Measurements from ENCODE around the gene SDCCAG8.

SDCCAG8 gene

GRCh38 chr1:243523766-243524165 is 267.9 kb downstream of the SDCCAG8 start:
- no peaks in the 10 kb centered on the region for H3K27me3 Mint-ChIP-seq
- intact Hi-C loops (cut with micrococcal nuclease): no loop called here
- H3K36me3 Mint-ChIP-seq (ENCODE audit: low read depth): no peaks in the 10 kb centered on the region
- H3K4me1 Mint-ChIP-seq (ENCODE audit: low read depth): peaks cover 21% of the 10 kb centered on the region
- H3K27ac Mint-ChIP-seq: no peak overlapping the region
- H3K9me3 Mint-ChIP-seq: peaks cover 8% of the 10 kb centered on the region
- H3K4me3 Mint-ChIP-seq: no peak overlapping the region

GRCh38 chr1:243525085-243525487 is 269.2 kb downstream of the SDCCAG8 start:
- Mint-ChIP-seq H3K27ac (no peak overlapping the region), H3K4me1 (ENCODE audit: low read depth) (peaks cover 24% of the 10 kb centered on the region), H3K9me3 (peaks cover 8% of the 10 kb centered on the region), H3K4me3 (no peak overlapping the region), H3K27me3 (no peaks in the 10 kb centered on the region), H3K36me3 (ENCODE audit: low read depth) (no peaks in the 10 kb centered on the region)
- intact Hi-C loops (cut with micrococcal nuclease): no loop called here

- Mint-ChIP-seq H3K9me3 (peaks cover 8% of the 10 kb centered on the region), H3K27ac (no peak overlapping the region)
Observed at GRCh38 chr1:243526180-243526579, 270.3 kb downstream of the SDCCAG8 start.

DNA sequence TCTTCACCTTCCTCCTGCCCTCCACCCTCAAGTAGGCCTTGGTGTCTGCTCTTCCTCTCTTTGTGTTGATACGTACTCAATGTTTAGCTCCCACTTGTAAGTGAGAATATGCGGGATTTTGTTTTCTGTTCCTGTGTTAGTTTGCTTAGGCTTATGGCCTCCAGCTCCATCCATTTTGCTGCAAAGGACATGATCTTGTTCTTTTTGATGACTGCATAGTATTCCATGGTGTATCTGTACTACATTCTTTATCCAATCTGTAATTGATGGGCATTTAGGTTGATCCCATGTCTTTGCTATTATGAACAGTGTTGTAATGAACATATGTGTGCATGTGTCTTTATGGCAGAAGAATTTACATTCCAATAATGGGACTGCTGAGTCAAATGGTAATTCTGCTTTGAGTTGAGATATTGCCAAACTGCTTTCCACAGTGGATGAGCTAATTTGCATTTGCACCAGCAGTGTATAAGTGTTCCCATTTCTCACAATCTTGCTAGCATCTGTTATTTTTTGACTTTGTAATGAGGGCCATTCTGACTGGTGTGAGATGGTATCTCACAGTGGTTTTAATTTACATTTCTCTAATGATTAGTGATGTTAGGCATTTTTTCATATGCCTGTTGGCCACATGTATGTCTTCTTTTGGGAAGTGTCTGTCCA is 272.7 kb downstream of the SDCCAG8 start:
- Mint-ChIP-seq H3K27ac (no peak overlapping the region), H3K4me1 (ENCODE audit: low read depth) (peaks cover 23% of the 10 kb centered on the region), H3K9me3 (peaks cover 8% of the 10 kb centered on the region), H3K36me3 (ENCODE audit: low read depth) (no peaks in the 10 kb centered on the region), H3K27me3 (no peaks in the 10 kb centered on the region), H3K4me3 (no peak overlapping the region)
- intact Hi-C loops (cut with micrococcal nuclease): no loop called here

More at GRCh38 chr1:243526180-243526579, 270.3 kb downstream of the SDCCAG8 start:
- intact Hi-C loops (cut with micrococcal nuclease): no loop called here
- Mint-ChIP-seq H3K4me1 (ENCODE audit: low read depth) (peaks cover 30% of the 10 kb centered on the region), H3K27me3 (no peaks in the 10 kb centered on the region), H3K4me3 (no peak overlapping the region), H3K36me3 (ENCODE audit: low read depth) (no peaks in the 10 kb centered on the region)

GRCh38 chr1:243529512-243529911 is 273.7 kb downstream of the SDCCAG8 start:
- intact Hi-C loops (cut with micrococcal nuclease): no loop called here
- H3K27ac Mint-ChIP-seq: no peak overlapping the region
- H3K36me3 Mint-ChIP-seq (ENCODE audit: low read depth): no peaks in the 10 kb centered on the region

GRCh38 chr1:243535014-243535413 is 279.2 kb downstream of the SDCCAG8 start:
- no peaks in the 10 kb centered on the region for H3K27me3 Mint-ChIP-seq
- intact Hi-C loops (cut with micrococcal nuclease): no loop called here
- no peak overlapping the region for H3K4me3 Mint-ChIP-seq
- H3K9me3 Mint-ChIP-seq: peaks cover 8% of the 10 kb centered on the region
- no peak overlapping the region for H3K27ac Mint-ChIP-seq
- H3K4me1 Mint-ChIP-seq (ENCODE audit: low read depth): peaks cover 16% of the 10 kb centered on the region
- no peaks in the 10 kb centered on the region for H3K36me3 Mint-ChIP-seq (ENCODE audit: low read depth)

More at GRCh38 chr1:243529512-243529911, 273.7 kb downstream of the SDCCAG8 start:
- Mint-ChIP-seq H3K9me3 (peaks cover 8% of the 10 kb centered on the region), H3K27me3 (no peaks in the 10 kb centered on the region), H3K4me3 (no peak overlapping the region), H3K4me1 (ENCODE audit: low read depth) (peaks cover 21% of the 10 kb centered on the region)

DNA sequence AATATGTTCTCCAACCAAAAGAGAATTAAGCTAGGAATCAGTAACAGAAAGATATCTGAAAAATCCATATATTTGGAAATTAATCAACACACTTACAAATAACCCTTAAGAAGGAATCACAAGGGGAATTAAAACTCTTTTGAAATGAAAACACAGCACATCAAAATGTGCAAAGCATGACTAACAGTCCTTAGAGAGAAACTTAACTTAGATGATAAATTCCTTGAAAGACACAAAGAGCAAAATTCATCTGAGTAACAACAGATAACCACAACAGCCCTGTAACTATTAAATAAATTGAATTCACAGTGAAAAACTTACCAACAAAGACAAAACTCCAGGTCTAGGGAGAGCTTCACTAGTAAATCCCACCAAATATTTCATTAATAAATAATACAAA is 283.8 kb downstream of the SDCCAG8 start:
- H3K27ac Mint-ChIP-seq: no peak overlapping the region
- H3K27me3 Mint-ChIP-seq: no peaks in the 10 kb centered on the region
- intact Hi-C loops (cut with micrococcal nuclease): no loop called here

GRCh38 chr1:243542739-243543415 is 287.0 kb downstream of the SDCCAG8 start:
- intact Hi-C loops (cut with micrococcal nuclease): no loop called here
- Mint-ChIP-seq H3K27ac (no peak overlapping the region), H3K4me1 (ENCODE audit: low read depth) (no peaks in the 10 kb centered on the region), H3K4me3 (no peak overlapping the region), H3K9me3 (no peaks in the 10 kb centered on the region), H3K36me3 (ENCODE audit: low read depth) (no peaks in the 10 kb centered on the region), H3K27me3 (no peaks in the 10 kb centered on the region)

More for the DNA sequence above, 283.8 kb downstream of the SDCCAG8 start:
- peaks cover 9% of the 10 kb centered on the region for H3K4me1 Mint-ChIP-seq (ENCODE audit: low read depth)
- H3K36me3 Mint-ChIP-seq (ENCODE audit: low read depth): no peaks in the 10 kb centered on the region
- H3K9me3 Mint-ChIP-seq: peaks cover 8% of the 10 kb centered on the region
- H3K4me3 Mint-ChIP-seq: no peak overlapping the region

DNA sequence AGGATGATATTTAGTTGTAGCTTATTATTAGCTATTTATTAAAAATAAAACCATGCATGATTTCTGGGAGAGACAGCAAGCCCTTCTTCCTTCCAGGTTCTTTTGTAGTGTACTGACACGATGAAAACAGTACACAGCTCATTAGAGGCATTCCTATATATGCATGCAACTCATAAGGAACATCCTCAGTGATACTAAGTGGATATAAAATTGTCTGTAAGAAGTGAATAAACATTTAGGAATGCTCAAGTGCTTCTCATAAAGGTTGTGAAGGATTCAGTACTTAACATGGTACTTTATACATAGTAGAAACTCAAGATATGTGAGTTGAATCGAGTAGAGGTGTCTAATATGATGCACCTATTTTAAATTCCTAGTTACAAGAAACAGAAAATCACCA is 287.7 kb downstream of the SDCCAG8 start:
- H3K36me3 Mint-ChIP-seq (ENCODE audit: low read depth): no peaks in the 10 kb centered on the region
- no peaks in the 10 kb centered on the region for H3K9me3 Mint-ChIP-seq
- intact Hi-C loops (cut with micrococcal nuclease): no loop called here
- H3K27ac Mint-ChIP-seq: no peak overlapping the region
- no peaks in the 10 kb centered on the region for H3K4me1 Mint-ChIP-seq (ENCODE audit: low read depth)
- H3K4me3 Mint-ChIP-seq: no peak overlapping the region
- H3K27me3 Mint-ChIP-seq: no peaks in the 10 kb centered on the region

DNA sequence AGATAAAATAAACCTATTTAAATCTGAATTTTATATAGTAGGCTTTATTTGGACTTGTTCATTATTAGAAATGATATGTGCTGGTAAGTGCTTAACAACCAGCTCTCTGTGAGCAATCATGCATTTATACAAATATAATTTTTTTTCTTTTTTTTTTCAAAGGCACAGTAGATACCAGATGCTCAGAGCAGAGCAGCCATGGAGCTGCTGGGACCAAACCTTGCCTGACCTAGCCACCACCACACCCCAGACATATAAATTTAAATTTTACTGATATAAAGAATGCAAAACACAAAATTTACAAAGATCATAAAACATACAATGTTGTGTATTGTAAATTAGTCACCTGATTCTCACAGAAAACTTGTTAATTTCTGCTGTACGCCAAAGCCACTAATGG is 290.6 kb downstream of the SDCCAG8 start:
- no peaks in the 10 kb centered on the region for H3K36me3 Mint-ChIP-seq (ENCODE audit: low read depth)

GRCh38 chr1:243547891-243548290 is 292.1 kb downstream of the SDCCAG8 start:
- no peak overlapping the region for H3K4me3 Mint-ChIP-seq
- no peaks in the 10 kb centered on the region for H3K27me3 Mint-ChIP-seq
- no peaks in the 10 kb centered on the region for H3K36me3 Mint-ChIP-seq (ENCODE audit: low read depth)
- intact Hi-C loops (cut with micrococcal nuclease): no loop called here
- H3K9me3 Mint-ChIP-seq: no peaks in the 10 kb centered on the region
- peaks cover 5% of the 10 kb centered on the region for H3K4me1 Mint-ChIP-seq (ENCODE audit: low read depth)
- no peak overlapping the region for H3K27ac Mint-ChIP-seq

More for the DNA sequence above, 290.6 kb downstream of the SDCCAG8 start:
- peaks cover 5% of the 10 kb centered on the region for H3K4me1 Mint-ChIP-seq (ENCODE audit: low read depth)
- H3K9me3 Mint-ChIP-seq: no peaks in the 10 kb centered on the region
- H3K4me3 Mint-ChIP-seq: no peak overlapping the region
- H3K27ac Mint-ChIP-seq: no peak overlapping the region
- H3K27me3 Mint-ChIP-seq: no peaks in the 10 kb centered on the region
- intact Hi-C loops (cut with micrococcal nuclease): no loop called here

- Mint-ChIP-seq H3K4me1 (ENCODE audit: low read depth) (peaks cover 5% of the 10 kb centered on the region), H3K27ac (no peak overlapping the region), H3K9me3 (no peaks in the 10 kb centered on the region), H3K4me3 (no peak overlapping the region), H3K36me3 (ENCODE audit: low read depth) (no peaks in the 10 kb centered on the region), H3K27me3 (no peaks in the 10 kb centered on the region)
- intact Hi-C loops (cut with micrococcal nuclease): no loop called here
Observed at GRCh38 chr1:243548516-243548915, 292.7 kb downstream of the SDCCAG8 start.

DNA sequence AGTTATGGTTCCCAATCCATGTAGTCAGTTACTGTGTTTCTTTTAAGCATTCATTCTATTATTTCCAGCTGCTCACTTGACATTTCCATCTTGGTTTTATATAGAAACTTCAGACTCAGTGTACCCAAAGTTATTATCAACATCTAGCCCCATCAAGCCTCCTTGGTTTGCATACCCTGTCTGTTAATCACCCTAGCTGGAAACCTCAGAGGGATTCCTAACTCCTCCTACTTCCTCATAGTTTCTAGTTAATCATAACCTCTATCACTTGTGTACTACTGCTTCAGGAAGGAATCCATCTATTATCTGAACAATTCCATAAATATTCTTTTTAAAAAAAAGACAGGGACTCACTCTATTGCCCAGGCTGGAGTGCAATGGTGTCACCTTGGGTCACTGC is 293.3 kb downstream of the SDCCAG8 start:
- Mint-ChIP-seq H3K27ac (no peak overlapping the region), H3K27me3 (no peaks in the 10 kb centered on the region), H3K4me1 (ENCODE audit: low read depth) (peaks cover 5% of the 10 kb centered on the region), H3K36me3 (ENCODE audit: low read depth) (no peaks in the 10 kb centered on the region), H3K9me3 (no peaks in the 10 kb centered on the region), H3K4me3 (no peak overlapping the region)
- intact Hi-C loops (cut with micrococcal nuclease): no loop called here
